ENCODE data around the gene MVB12B.
A peak's percentile ranks its signal among the peaks of the same experiment; 100 is the strongest.

MVB12B gene

GRCh38 chr9:126439402-126439765 is 112.8 kb downstream of the MVB12B start:
- peaks cover 18% of the 10 kb centered on the region; the same call in 1 of the 2 replicates for H3K36me3 ChIP-seq (ENCODE audit: insufficient read depth, low read length)
- no peaks in the 10 kb centered on the region; the same call in 1 of the 2 replicates for H3K79me2 ChIP-seq (ENCODE audit: insufficient read depth, low read length)
- no peak overlapping the region for H3K4me3 ChIP-seq (ENCODE audit: low read length, poor library complexity, severe bottlenecking)
- no peaks in the 10 kb centered on the region for H3K27me3 ChIP-seq (ENCODE audit: insufficient read depth, low read length, poor library complexity, severe bottlenecking)
- no peaks in the 10 kb centered on the region for H3K9me3 ChIP-seq (ENCODE audit: insufficient read depth, low read depth, low read length)
- H2AFZ ChIP-seq (ENCODE audit: low read length), result no peak overlapping the region
- peaks cover 24% of the 10 kb centered on the region for H3K4me1 ChIP-seq (ENCODE audit: insufficient read depth, low read length, poor library complexity, severe bottlenecking)
- no peaks in the 10 kb centered on the region for H3F3A ChIP-seq (ENCODE audit: low read depth)
- no peak overlapping the region for H3K4me2 ChIP-seq (ENCODE audit: low read depth, low read length, poor library complexity, severe bottlenecking)
- H4K20me1 ChIP-seq (ENCODE audit: insufficient read depth, low read length, poor library complexity, severe bottlenecking), result no peaks in the 10 kb centered on the region
- H3K9me2 ChIP-seq (replicated peaks; ENCODE audit: low read depth, low read length), result no peaks in the 10 kb centered on the region
- peak overlapping the region; percentile 24 for H3K9ac ChIP-seq (ENCODE audit: low read depth, low read length, poor library complexity, severe bottlenecking)
- TF ChIP-seq CTCF (conservative IDR thresholded peaks at IDR 0.05; ENCODE audit: low read length) (no peak), EZH2phosphoT487 (IDR thresholded peaks at IDR 0.05; ENCODE audit: borderline replicate concordance) (no peak)

- no peak overlapping the region for H2AFZ ChIP-seq (ENCODE audit: low read length)
Measured at GRCh38 chr9:126439883-126440653, 113.4 kb downstream of the MVB12B start.

GRCh38 chr9:126440940-126441339 is 114.3 kb downstream of the MVB12B start:
- no peaks in the 10 kb centered on the region for H3K9me2 ChIP-seq (replicated peaks; ENCODE audit: low read depth, low read length)
- peaks cover 15% of the 10 kb centered on the region; the same call in 1 of the 2 replicates for H3K36me3 ChIP-seq (ENCODE audit: insufficient read depth, low read length)
- H3K4me3 ChIP-seq (ENCODE audit: low read length, poor library complexity, severe bottlenecking), result no peak overlapping the region
- no peaks in the 10 kb centered on the region for H3F3A ChIP-seq (ENCODE audit: low read depth)
- H3K9ac ChIP-seq (ENCODE audit: low read depth, low read length, poor library complexity, severe bottlenecking), result no peak overlapping the region
- no peak overlapping the region for H2AFZ ChIP-seq (ENCODE audit: low read length)
- no peaks in the 10 kb centered on the region for H4K20me1 ChIP-seq (ENCODE audit: insufficient read depth, low read length, poor library complexity, severe bottlenecking)
- H3K27me3 ChIP-seq (ENCODE audit: insufficient read depth, low read length, poor library complexity, severe bottlenecking), result no peaks in the 10 kb centered on the region
- peaks cover 4% of the 10 kb centered on the region; the same call in 1 of the 2 replicates for H3K79me2 ChIP-seq (ENCODE audit: insufficient read depth, low read length)
- no peak overlapping the region for H3K4me2 ChIP-seq (ENCODE audit: low read depth, low read length, poor library complexity, severe bottlenecking)
- TF ChIP-seq CTCF (conservative IDR thresholded peaks at IDR 0.05; ENCODE audit: low read length), result no peak
- no peak for TF ChIP-seq EZH2phosphoT487 (IDR thresholded peaks at IDR 0.05; ENCODE audit: borderline replicate concordance)
- peaks cover 28% of the 10 kb centered on the region for H3K4me1 ChIP-seq (ENCODE audit: insufficient read depth, low read length, poor library complexity, severe bottlenecking)
- no peaks in the 10 kb centered on the region for H3K9me3 ChIP-seq (ENCODE audit: insufficient read depth, low read depth, low read length)

More at GRCh38 chr9:126439883-126440653, 113.4 kb downstream of the MVB12B start:
- H3K36me3 ChIP-seq (ENCODE audit: insufficient read depth, low read length), result peaks cover 18% of the 10 kb centered on the region; the same call in 1 of the 2 replicates
- H3K79me2 ChIP-seq (ENCODE audit: insufficient read depth, low read length), result no peaks in the 10 kb centered on the region; the same call in 1 of the 2 replicates
- H3K4me1 ChIP-seq (ENCODE audit: insufficient read depth, low read length, poor library complexity, severe bottlenecking), result peaks cover 24% of the 10 kb centered on the region
- TF ChIP-seq EZH2phosphoT487 (IDR thresholded peaks at IDR 0.05; ENCODE audit: borderline replicate concordance) (no peak), CTCF (conservative IDR thresholded peaks at IDR 0.05; ENCODE audit: low read length) (no peak)
- no peak overlapping the region for H3K4me3 ChIP-seq (ENCODE audit: low read length, poor library complexity, severe bottlenecking)
- H4K20me1 ChIP-seq (ENCODE audit: insufficient read depth, low read length, poor library complexity, severe bottlenecking), result no peaks in the 10 kb centered on the region
- no peaks in the 10 kb centered on the region for H3K9me3 ChIP-seq (ENCODE audit: insufficient read depth, low read depth, low read length)
- peak overlapping the region; percentile 24 for H3K9ac ChIP-seq (ENCODE audit: low read depth, low read length, poor library complexity, severe bottlenecking)
- no peak overlapping the region for H3K4me2 ChIP-seq (ENCODE audit: low read depth, low read length, poor library complexity, severe bottlenecking)
- H3K9me2 ChIP-seq (replicated peaks; ENCODE audit: low read depth, low read length), result no peaks in the 10 kb centered on the region
- H3F3A ChIP-seq (ENCODE audit: low read depth), result no peaks in the 10 kb centered on the region
- H3K27me3 ChIP-seq (ENCODE audit: insufficient read depth, low read length, poor library complexity, severe bottlenecking), result no peaks in the 10 kb centered on the region

Data from Loucy (cell line).